Liver (tissue), 3 donors: ENCODE results near the gene CRYGS.

Source experiments
- GABPA ChIP-seq, 2 donors: IDR thresholded peaks in 1 of 2; conservative IDR thresholded peaks in 1 of 2; 2 replicates each; pipeline ENCODE4 v1.6.1; 2016; ENCODE audit warnings: antibody characterized with exemption in 2 of 2, mild to moderate bottlenecking in 1 of 2, moderate library complexity in 1 of 2
- JUND ChIP-seq, 2 donors: IDR thresholded peaks; 2 replicates each; pipeline ENCODE4 v1.6.1; 2016; ENCODE audit warnings: antibody characterized with exemption in 2 of 2
- SP1 ChIP-seq: IDR thresholded peaks from 2 replicates; pipeline ENCODE4 v1.6.1; 2018; ENCODE audit warnings: antibody characterized with exemption, mild to moderate bottlenecking
- TAF1 ChIP-seq: conservative IDR thresholded peaks from 2 replicates; pipeline ENCODE4 v1.6.1; 2016; ENCODE audit warnings: antibody characterized with exemption, mild to moderate bottlenecking
- YY1 ChIP-seq: IDR thresholded peaks from 2 replicates; pipeline ENCODE4 v1.6.1; 2016; ENCODE audit warnings: antibody characterized with exemption, mild to moderate bottlenecking
- TF ChIP-seq, protein P1 (sequence below): IDR thresholded peaks from 2 replicates; pipeline ENCODE4 v1.6.1; 2016; ENCODE audit warnings: antibody characterized with exemption, mild to moderate bottlenecking
- TF ChIP-seq, protein P2 (sequence below): fragments of 150-350 bp; IDR thresholded peaks from 2 replicates; pipeline ENCODE4 v1.5.1; 2017; ENCODE audit warnings: improper control_type of control experiment, low read depth, low read length; ENCODE audit not compliant: missing input control
- donor health status: healthy.
- donor health status: healthy.

- TF ChIP-seq, protein P1, sequence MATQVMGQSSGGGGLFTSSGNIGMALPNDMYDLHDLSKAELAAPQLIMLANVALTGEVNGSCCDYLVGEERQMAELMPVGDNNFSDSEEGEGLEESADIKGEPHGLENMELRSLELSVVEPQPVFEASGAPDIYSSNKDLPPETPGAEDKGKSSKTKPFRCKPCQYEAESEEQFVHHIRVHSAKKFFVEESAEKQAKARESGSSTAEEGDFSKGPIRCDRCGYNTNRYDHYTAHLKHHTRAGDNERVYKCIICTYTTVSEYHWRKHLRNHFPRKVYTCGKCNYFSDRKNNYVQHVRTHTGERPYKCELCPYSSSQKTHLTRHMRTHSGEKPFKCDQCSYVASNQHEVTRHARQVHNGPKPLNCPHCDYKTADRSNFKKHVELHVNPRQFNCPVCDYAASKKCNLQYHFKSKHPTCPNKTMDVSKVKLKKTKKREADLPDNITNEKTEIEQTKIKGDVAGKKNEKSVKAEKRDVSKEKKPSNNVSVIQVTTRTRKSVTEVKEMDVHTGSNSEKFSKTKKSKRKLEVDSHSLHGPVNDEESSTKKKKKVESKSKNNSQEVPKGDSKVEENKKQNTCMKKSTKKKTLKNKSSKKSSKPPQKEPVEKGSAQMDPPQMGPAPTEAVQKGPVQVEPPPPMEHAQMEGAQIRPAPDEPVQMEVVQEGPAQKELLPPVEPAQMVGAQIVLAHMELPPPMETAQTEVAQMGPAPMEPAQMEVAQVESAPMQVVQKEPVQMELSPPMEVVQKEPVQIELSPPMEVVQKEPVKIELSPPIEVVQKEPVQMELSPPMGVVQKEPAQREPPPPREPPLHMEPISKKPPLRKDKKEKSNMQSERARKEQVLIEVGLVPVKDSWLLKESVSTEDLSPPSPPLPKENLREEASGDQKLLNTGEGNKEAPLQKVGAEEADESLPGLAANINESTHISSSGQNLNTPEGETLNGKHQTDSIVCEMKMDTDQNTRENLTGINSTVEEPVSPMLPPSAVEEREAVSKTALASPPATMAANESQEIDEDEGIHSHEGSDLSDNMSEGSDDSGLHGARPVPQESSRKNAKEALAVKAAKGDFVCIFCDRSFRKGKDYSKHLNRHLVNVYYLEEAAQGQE: no peak
- no peak for TF ChIP-seq JUND (IDR thresholded peaks at IDR 0.05)
- TF ChIP-seq, protein P2, sequence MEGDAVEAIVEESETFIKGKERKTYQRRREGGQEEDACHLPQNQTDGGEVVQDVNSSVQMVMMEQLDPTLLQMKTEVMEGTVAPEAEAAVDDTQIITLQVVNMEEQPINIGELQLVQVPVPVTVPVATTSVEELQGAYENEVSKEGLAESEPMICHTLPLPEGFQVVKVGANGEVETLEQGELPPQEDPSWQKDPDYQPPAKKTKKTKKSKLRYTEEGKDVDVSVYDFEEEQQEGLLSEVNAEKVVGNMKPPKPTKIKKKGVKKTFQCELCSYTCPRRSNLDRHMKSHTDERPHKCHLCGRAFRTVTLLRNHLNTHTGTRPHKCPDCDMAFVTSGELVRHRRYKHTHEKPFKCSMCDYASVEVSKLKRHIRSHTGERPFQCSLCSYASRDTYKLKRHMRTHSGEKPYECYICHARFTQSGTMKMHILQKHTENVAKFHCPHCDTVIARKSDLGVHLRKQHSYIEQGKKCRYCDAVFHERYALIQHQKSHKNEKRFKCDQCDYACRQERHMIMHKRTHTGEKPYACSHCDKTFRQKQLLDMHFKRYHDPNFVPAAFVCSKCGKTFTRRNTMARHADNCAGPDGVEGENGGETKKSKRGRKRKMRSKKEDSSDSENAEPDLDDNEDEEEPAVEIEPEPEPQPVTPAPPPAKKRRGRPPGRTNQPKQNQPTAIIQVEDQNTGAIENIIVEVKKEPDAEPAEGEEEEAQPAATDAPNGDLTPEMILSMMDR: no peak
- TF ChIP-seq SP1: no peak
- no peak for TF ChIP-seq YY1
- no peak for TF ChIP-seq TAF1
- no peak for TF ChIP-seq GABPA (IDR thresholded peaks at IDR 0.05 in 1 of 2, conservative IDR thresholded peaks at IDR 0.05 in 1 of 2)
Measured at GRCh38 chr3:186515125-186515524, 29.1 kb downstream of the CRYGS start.
